B cell (primary cell): Measurements from ENCODE around the gene RECK. TPM values are rescaled to one million over a fixed set of nuclear protein-coding genes. Genes with fewer than 3 reads are reported as not detected.

Experiments used
- ATAC-seq: fragments of 200-7000 bp; cut with Tn5 transposase; one replicate; pipeline ENCODE4 v1.10.0; 2021; ENCODE audit warnings: low read depth, mild to moderate bottlenecking, moderate number of reproducible peaks, moderate library complexity
- CTCF ChIA-PET: fragments of 350-600 bp; sonication (Branson Sonifier 250); formaldehyde crosslinking; loops from one replicate; lab custom pipeline; 2021; ENCODE audit warnings: antibody characterized with exemption, inconsistent platforms; lab: Charles Lee
- POLR2A ChIA-PET: fragments of 350-600 bp; sonication (Branson Sonifier 250); formaldehyde crosslinking; loops from one replicate; lab custom pipeline; 2021; ENCODE audit warnings: antibody characterized with exemption; lab: Charles Lee
- DNase-seq: peaks from one replicate; pipeline ENCODE4 v3.0.0; 2013
- H2AFZ ChIP-seq: 2 replicates; pipeline ENCODE4 v1.6.1; 2012; ENCODE audit warnings: mild to moderate bottlenecking, low read depth, low read length; ENCODE audit not compliant: insufficient read depth, poor library complexity, severe bottlenecking
- H3K27ac ChIP-seq, 2 donors: 1 replicate in 1 of 2; 2 replicates in 1 of 2; pipeline ENCODE4 v1.5.1; 2012 to 2013; ENCODE audit warnings: low read length in 2 of 2, mild to moderate bottlenecking in 2 of 2, moderate library complexity in 1 of 2
- H3K27me3 ChIP-seq, 4 experiments: fragments of 200-600 bp in 1 of 4; sonication (generic) in 1 of 4; replicated peaks in 1 of 4; 1 replicate in 2 of 4; 2 replicates in 2 of 4; pipeline versions ENCODE4 v1.6.1 to v1.7.0; 2013 to 2016; ENCODE audit warnings: low read length in 3 of 4, mild to moderate bottlenecking in 2 of 4, mixed read lengths in 1 of 4, moderate library complexity in 1 of 4; ENCODE audit not compliant: insufficient read depth in 4 of 4, control insufficient read depth in 3 of 4; ENCODE audit errors: control extremely low read depth in 1 of 4
- H3K36me3 ChIP-seq, 2 experiments: replicated peaks in 1 of 2; 1 replicate in 1 of 2; 2 replicates in 1 of 2; pipeline versions ENCODE4 v1.6.1 to v1.7.1; 2013; ENCODE audit warnings: low read length in 1 of 2; ENCODE audit not compliant: insufficient read depth in 2 of 2, control insufficient read depth in 1 of 2; ENCODE audit errors: control extremely low read depth in 1 of 2, extremely low read depth in 1 of 2
- H3K4me1 ChIP-seq, 2 donors: fragments of 200-600 bp in 1 of 2; sonication (generic) in 1 of 2; 1 replicate in 1 of 2; 2 replicates in 1 of 2; pipeline versions ENCODE4 v1.5.1 to v1.6.1; 2013 to 2017; ENCODE audit warnings: low read length in 2 of 2; ENCODE audit not compliant: control insufficient read depth in 2 of 2, insufficient read depth in 2 of 2
- H3K4me2 ChIP-seq: replicated peaks from 2 replicates; pipeline ENCODE3; 2012; ENCODE audit warnings: mild to moderate bottlenecking, low read depth, low read length; ENCODE audit not compliant: poor library complexity, severe bottlenecking
- H3K4me3 ChIP-seq, 5 experiments: fragments of 200-600 bp in 1 of 5; sonication (generic) in 1 of 5; 1 replicate in 3 of 5; 2 replicates in 2 of 5; pipeline versions ENCODE4 v1.5.1 to v1.7.0; 2011 to 2016; ENCODE audit warnings: low read length in 4 of 5, mild to moderate bottlenecking in 4 of 5, low read depth in 2 of 5, control low read depth in 1 of 5, moderate library complexity in 1 of 5; ENCODE audit not compliant: insufficient read depth in 1 of 5; ENCODE audit errors: control extremely low read depth in 1 of 5, extremely low read depth in 1 of 5
- H3K79me2 ChIP-seq: fragments of 200-600 bp; sonication (generic); one replicate; pipeline ENCODE4 v1.6.0; 2016; ENCODE audit warnings: low read length; ENCODE audit not compliant: control insufficient read depth, insufficient read depth
- H3K9ac ChIP-seq: fragments of 200-600 bp; sonication (generic); 2 replicates; pipeline ENCODE4 v1.6.1; 2017; ENCODE audit warnings: mild to moderate bottlenecking, low read length, moderate library complexity
- H3K9me3 ChIP-seq, 3 donors: one replicate each; pipeline versions ENCODE4 v1.6.1 to v1.7.1; 2013; ENCODE audit warnings: low read length in 2 of 3; ENCODE audit not compliant: control insufficient read depth in 2 of 3, insufficient read depth in 1 of 3; ENCODE audit errors: control extremely low read depth in 1 of 3
- H4K20me1 ChIP-seq: 2 replicates; pipeline ENCODE4 v1.6.0; 2012; ENCODE audit warnings: mild to moderate bottlenecking, low read length; ENCODE audit not compliant: insufficient read depth, control insufficient read depth, poor library complexity, severe bottlenecking
- H3K27ac Mint-ChIP-seq: one replicate; pipeline ENCODE4 v1.8.0; 2021; ENCODE audit warnings: mixed read lengths
- H3K27me3 Mint-ChIP-seq: one replicate; pipeline ENCODE4 v1.8.0; 2021; ENCODE audit warnings: mixed read lengths
- H3K4me1 Mint-ChIP-seq: one replicate; pipeline ENCODE4 v1.8.0; 2021; ENCODE audit warnings: mixed read lengths
- H3K4me3 Mint-ChIP-seq: one replicate; pipeline ENCODE4 v1.8.0; 2021; ENCODE audit warnings: mixed read lengths
- H3K9me3 Mint-ChIP-seq: one replicate; pipeline ENCODE4 v1.8.0; 2022; ENCODE audit warnings: mixed read lengths; ENCODE audit not compliant: insufficient read depth
- CTCF ChIP-seq: fragments of 200-600 bp; IDR thresholded peaks from one replicate; pipeline ENCODE4 v1.8.0; 2022; ENCODE audit warnings: antibody characterized with exemption, mild to moderate bottlenecking
- EZH2 ChIP-seq: IDR thresholded peaks from 2 replicates; pipeline ENCODE4 v1.6.1; 2012; ENCODE audit warnings: borderline replicate concordance, low read depth, mild to moderate bottlenecking, moderate library complexity, low read length; ENCODE audit not compliant: insufficient read depth, poor library complexity, severe bottlenecking
- WGBS: methylation state at CpG from one replicate; pipeline ENCODE4 v1.1.5; 2013; ENCODE audit warnings: missing lambda C conversion rate; ENCODE audit not compliant: insufficient coverage; 5-methylcytosine and 5-hydroxymethylcytosine counted together
- intact Hi-C: fragments of 100-400 bp; cut with micrococcal nuclease; formaldehyde crosslinking; loops from one replicate; pipeline ENCODE4 v1.10.0; 2022
- polyA plus RNA-seq: library from polyadenylated mRNA; depleted of rRNA; stranded (reverse); fragments of >200 nt; gene quantifications from 2 replicates; pipeline ENCODE4 v1.2.3, GENCODE V29; 2012
- total RNA-seq, 2 donors: library from RNA; stranded (reverse); fragments of 120-200 nt in 1 of 2; gene quantifications; 1 replicate in 1 of 2; 2 replicates in 1 of 2; pipeline versions ENCODE4 v1.2.3 to v1.2.4, GENCODE V29; 2013 to 2022

The RECK gene
- total and polyA plus RNA-seq, 2 donors (not counting 1 experiment from before 2014, with no cell fraction given), result 5.6 to 7.7 TPM

GRCh38 chr9:36064448-36065037 lies 27.8 kb downstream of the RECK start:
- H3K4me2 ChIP-seq, result no peak overlapping the region
- Mint-ChIP-seq H3K27me3 (no peaks in the 10 kb centered on the region), H3K9me3 (no peaks in the 10 kb centered on the region), H3K4me1 (peaks cover 1% of the 10 kb centered on the region), H3K27ac (no peak overlapping the region), H3K4me3 (no peak overlapping the region)
- no peak overlapping the region for H3K9ac ChIP-seq
- H3K4me1 ChIP-seq, result no peaks in the 10 kb centered on the region
- ATAC-seq (no peak), DNase-seq (no peak)
- no peak overlapping the region for H3K4me3 ChIP-seq
- H4K20me1 ChIP-seq, result no peaks in the 10 kb centered on the region
- POLR2A ChIA-PET, result no interaction called here
- H3K27me3 ChIP-seq, result no peaks in the 10 kb centered on the region
- intact Hi-C loops, result no loop called here
- no peak overlapping the region for H3K27ac ChIP-seq
- no peaks in the 10 kb centered on the region for H3K36me3 ChIP-seq
- no peaks in the 10 kb centered on the region for H3K9me3 ChIP-seq
- no peaks in the 10 kb centered on the region for H3K79me2 ChIP-seq
- no peak overlapping the region for H2AFZ ChIP-seq
- CTCF ChIA-PET, result no interaction called here
- TF ChIP-seq EZH2 (no peak), CTCF (no peak)
- no CpG with 5 or more reads among the region's 1 CpG for WGBS

DNA sequence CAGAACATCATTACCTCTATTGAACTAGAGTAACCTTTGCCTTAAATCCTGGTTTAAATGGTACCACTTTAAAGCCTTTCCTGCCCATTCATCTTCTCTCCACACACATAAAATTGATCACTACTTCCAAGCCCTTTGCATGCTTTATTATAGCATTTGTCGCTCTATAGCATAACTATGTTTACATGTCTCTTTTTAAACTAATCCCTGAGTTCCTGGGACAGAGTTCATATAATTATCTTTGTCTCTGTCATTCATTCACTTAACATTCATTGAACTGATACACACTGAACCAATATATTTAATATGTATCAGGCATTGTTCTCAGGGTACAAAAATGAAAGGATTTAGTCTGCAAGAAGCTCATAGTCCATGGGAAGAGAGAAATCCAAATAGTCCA lies 37.3 kb downstream of the RECK start:
- no peak overlapping the region for H3K4me2 ChIP-seq
- no peak overlapping the region for H3K27ac ChIP-seq
- TF ChIP-seq CTCF, result no peak
- TF ChIP-seq EZH2, result no peak
- H3K4me3 ChIP-seq, result no peak overlapping the region
- intact Hi-C loops, result no loop called here
- ATAC-seq (no peak), DNase-seq (no peak)
- Mint-ChIP-seq H3K9me3 (no peaks in the 10 kb centered on the region), H3K27me3 (no peaks in the 10 kb centered on the region), H3K4me3 (no peak overlapping the region), H3K4me1 (peaks cover 1% of the 10 kb centered on the region), H3K27ac (no peak overlapping the region)
- H2AFZ ChIP-seq, result no peak overlapping the region
- 100% methylated on average over 1 of the region's 1 CpG for WGBS
- no peaks in the 10 kb centered on the region for H3K79me2 ChIP-seq
- no peaks in the 10 kb centered on the region for H3K4me1 ChIP-seq
- no peaks in the 10 kb centered on the region for H3K27me3 ChIP-seq
- ChIA-PET CTCF (interaction anchor here (1.6 kb wide), 1 partner anchor 27 kb away, joined by 5 read pairs; no protein-coding TSS in a partner anchor), POLR2A (no interaction called here)
- H3K9ac ChIP-seq, result no peak overlapping the region
- no peaks in the 10 kb centered on the region for H3K9me3 ChIP-seq
- H3K36me3 ChIP-seq, result no peaks in the 10 kb centered on the region
- H4K20me1 ChIP-seq, result no peaks in the 10 kb centered on the region
